ENCODE data around the gene CADM2.

The CADM2 gene

GRCh38 chr3:85737846-85738245, 779.1 kb downstream of the CADM2 start:
- H3K9me3 ChIP-seq = no peaks in the 10 kb centered on the region
- H3K27ac ChIP-seq = no peak overlapping the region
- no peak overlapping the region for H3K4me3 ChIP-seq (ENCODE audit: low read depth in 1 of 2, low read length in 1 of 2)
- no peaks in the 10 kb centered on the region for H3K27me3 ChIP-seq
- no peak for TF ChIP-seq CTCF (IDR thresholded peaks at IDR 0.05)
- no peaks in the 10 kb centered on the region for H3K4me1 ChIP-seq (ENCODE audit: control insufficient read depth in 1 of 2, insufficient read depth in 1 of 2, low read depth in 1 of 2, low read length in 1 of 2)
- H3K36me3 ChIP-seq = no peaks in the 10 kb centered on the region

GRCh38 chr3:85740561-85740960, 781.8 kb downstream of the CADM2 start:
- no peaks in the 10 kb centered on the region for H3K9me3 ChIP-seq
- no peak overlapping the region for H3K27ac ChIP-seq
- H3K4me3 ChIP-seq (ENCODE audit: low read depth in 1 of 2, low read length in 1 of 2) = no peak overlapping the region
- no peaks in the 10 kb centered on the region for H3K27me3 ChIP-seq
- no peaks in the 10 kb centered on the region for H3K4me1 ChIP-seq (ENCODE audit: control insufficient read depth in 1 of 2, insufficient read depth in 1 of 2, low read depth in 1 of 2, low read length in 1 of 2)
- H3K36me3 ChIP-seq = no peaks in the 10 kb centered on the region
- no peak for TF ChIP-seq CTCF (IDR thresholded peaks at IDR 0.05)

GRCh38 chr3:85758442-85758841, 799.7 kb downstream of the CADM2 start:
- no peak for TF ChIP-seq CTCF (IDR thresholded peaks at IDR 0.05)

GRCh38 chr3:85760342-85760741, 801.6 kb downstream of the CADM2 start:
- Histone ChIP-seq H3K4me3 (ENCODE audit: low read depth in 1 of 2, low read length in 1 of 2) (no peak overlapping the region), H3K27ac (no peak overlapping the region)

More at GRCh38 chr3:85758442-85758841, 799.7 kb downstream of the CADM2 start:
- H3K4me1 ChIP-seq (ENCODE audit: control insufficient read depth in 1 of 2, insufficient read depth in 1 of 2, low read depth in 1 of 2, low read length in 1 of 2) = no peaks in the 10 kb centered on the region
- no peak overlapping the region for H3K4me3 ChIP-seq (ENCODE audit: low read depth in 1 of 2, low read length in 1 of 2)
- no peaks in the 10 kb centered on the region for H3K9me3 ChIP-seq
- H3K27ac ChIP-seq = no peak overlapping the region
- no peaks in the 10 kb centered on the region for H3K36me3 ChIP-seq
- H3K27me3 ChIP-seq = no peaks in the 10 kb centered on the region

GRCh38 chr3:85780806-85781205, 822.0 kb downstream of the CADM2 start:
- no peak for TF ChIP-seq CTCF (IDR thresholded peaks at IDR 0.05)
- no peaks in the 10 kb centered on the region for H3K4me1 ChIP-seq (ENCODE audit: control insufficient read depth in 1 of 2, insufficient read depth in 1 of 2, low read depth in 1 of 2, low read length in 1 of 2)
- H3K36me3 ChIP-seq = no peaks in the 10 kb centered on the region
- H3K27me3 ChIP-seq = no peaks in the 10 kb centered on the region
- H3K9me3 ChIP-seq = no peaks in the 10 kb centered on the region
- no peak overlapping the region for H3K27ac ChIP-seq
- no peak overlapping the region for H3K4me3 ChIP-seq (ENCODE audit: low read depth in 1 of 2, low read length in 1 of 2)

More at GRCh38 chr3:85760342-85760741, 801.6 kb downstream of the CADM2 start:
- H3K36me3 ChIP-seq = no peaks in the 10 kb centered on the region
- no peaks in the 10 kb centered on the region for H3K4me1 ChIP-seq (ENCODE audit: control insufficient read depth in 1 of 2, insufficient read depth in 1 of 2, low read depth in 1 of 2, low read length in 1 of 2)
- H3K9me3 ChIP-seq = no peaks in the 10 kb centered on the region
- no peak for TF ChIP-seq CTCF (IDR thresholded peaks at IDR 0.05)
- H3K27me3 ChIP-seq = no peaks in the 10 kb centered on the region

- Histone ChIP-seq H3K9me3 (no peaks in the 10 kb centered on the region), H3K4me1 (ENCODE audit: control insufficient read depth in 1 of 2, insufficient read depth in 1 of 2, low read depth in 1 of 2, low read length in 1 of 2) (no peaks in the 10 kb centered on the region)
- no peak for TF ChIP-seq CTCF (IDR thresholded peaks at IDR 0.05)
These were observed 823.0 kb downstream of the CADM2 start for GRCh38 chr3:85781806-85782205.

More at GRCh38 chr3:85781806-85782205, 823.0 kb downstream of the CADM2 start:
- no peaks in the 10 kb centered on the region for H3K27me3 ChIP-seq
- no peaks in the 10 kb centered on the region for H3K36me3 ChIP-seq
- no peak overlapping the region for H3K27ac ChIP-seq
- H3K4me3 ChIP-seq (ENCODE audit: low read depth in 1 of 2, low read length in 1 of 2) = no peak overlapping the region

Measured in neutrophil (primary cell).